ENCODE results near the gene TXNRD2.

DNA sequence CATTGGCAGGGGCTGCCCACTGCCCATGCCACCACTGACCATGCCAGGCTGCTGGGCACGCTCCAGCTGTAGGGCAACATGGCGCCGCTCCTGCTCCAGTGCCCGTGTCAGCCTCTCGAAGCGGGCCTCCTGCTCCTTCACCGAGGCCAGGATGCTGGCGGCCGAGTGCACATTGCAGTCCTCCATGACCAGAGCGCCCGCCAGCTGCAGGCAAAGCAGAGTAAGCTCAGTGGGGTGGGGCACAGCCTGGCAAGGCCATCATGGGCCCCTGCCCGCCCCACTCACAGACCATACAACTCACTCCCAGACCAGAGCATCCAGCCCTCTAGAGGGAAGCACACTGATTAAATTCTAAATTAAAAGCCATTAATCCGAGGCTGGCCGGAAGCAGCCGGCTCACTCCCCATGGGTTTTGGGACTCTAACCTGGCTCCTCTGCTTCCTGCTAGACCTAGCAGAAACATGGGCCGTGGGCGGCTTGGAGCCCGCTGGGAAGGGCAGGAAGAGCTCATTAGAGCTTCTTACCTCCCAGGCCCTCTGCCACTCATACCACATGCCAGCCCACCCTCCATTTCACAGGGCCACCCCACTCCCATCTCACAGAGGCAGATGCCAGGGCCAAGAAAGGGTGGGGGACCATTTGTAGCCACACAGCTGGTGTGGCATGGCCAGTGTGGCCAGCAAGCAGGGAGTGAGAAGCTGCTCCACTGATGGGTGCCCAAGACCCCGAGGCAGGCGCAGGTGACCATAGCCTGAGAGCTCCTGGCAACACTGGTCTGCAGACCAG lies 49.2 kb upstream of the TXNRD2 start:
- TF ChIP-seq GATA2 (IDR thresholded peaks at IDR 0.05; ENCODE audit: low read depth, low read length) (no peak), GATA3 (IDR thresholded peaks at IDR 0.05; ENCODE audit: low read depth, low read length) (no peak)
